ENCODE results near the gene PDE10A.

DNA sequence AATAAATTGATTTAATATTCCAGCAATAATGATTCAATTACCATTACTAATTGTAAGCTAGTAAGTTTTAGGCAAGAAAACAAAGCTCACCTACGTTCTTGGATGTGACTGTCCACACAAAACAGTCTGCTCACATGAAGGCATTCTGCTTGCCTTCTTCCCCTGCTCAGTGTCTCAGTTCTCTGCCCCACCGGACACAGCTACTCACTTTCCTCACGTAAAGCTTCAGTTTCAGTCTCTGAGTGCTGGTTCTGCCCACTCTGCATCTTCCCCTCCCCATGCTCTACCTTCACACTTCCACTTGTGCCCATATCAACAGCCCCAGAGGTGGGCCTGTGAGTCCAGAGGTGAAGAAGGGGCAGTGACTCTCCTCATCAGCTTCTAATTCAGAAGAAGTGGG, 279.7 kb downstream of the PDE10A start:
- TF ChIP-seq, protein P1, sequence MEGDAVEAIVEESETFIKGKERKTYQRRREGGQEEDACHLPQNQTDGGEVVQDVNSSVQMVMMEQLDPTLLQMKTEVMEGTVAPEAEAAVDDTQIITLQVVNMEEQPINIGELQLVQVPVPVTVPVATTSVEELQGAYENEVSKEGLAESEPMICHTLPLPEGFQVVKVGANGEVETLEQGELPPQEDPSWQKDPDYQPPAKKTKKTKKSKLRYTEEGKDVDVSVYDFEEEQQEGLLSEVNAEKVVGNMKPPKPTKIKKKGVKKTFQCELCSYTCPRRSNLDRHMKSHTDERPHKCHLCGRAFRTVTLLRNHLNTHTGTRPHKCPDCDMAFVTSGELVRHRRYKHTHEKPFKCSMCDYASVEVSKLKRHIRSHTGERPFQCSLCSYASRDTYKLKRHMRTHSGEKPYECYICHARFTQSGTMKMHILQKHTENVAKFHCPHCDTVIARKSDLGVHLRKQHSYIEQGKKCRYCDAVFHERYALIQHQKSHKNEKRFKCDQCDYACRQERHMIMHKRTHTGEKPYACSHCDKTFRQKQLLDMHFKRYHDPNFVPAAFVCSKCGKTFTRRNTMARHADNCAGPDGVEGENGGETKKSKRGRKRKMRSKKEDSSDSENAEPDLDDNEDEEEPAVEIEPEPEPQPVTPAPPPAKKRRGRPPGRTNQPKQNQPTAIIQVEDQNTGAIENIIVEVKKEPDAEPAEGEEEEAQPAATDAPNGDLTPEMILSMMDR (IDR thresholded peaks at IDR 0.05): no peak
- TF ChIP-seq POLR2A (IDR thresholded peaks at IDR 0.05): no peak
